H1 (cell line): ENCODE data around the gene CCDC30. TPM values are rescaled to one million over a fixed set of nuclear protein-coding genes. Genes with fewer than 3 reads are reported as not detected.

ENCODE experiments used
- EZH2 ChIP-seq: fragments of 200-600 bp; sonication (generic); IDR thresholded peaks from 2 replicates; pipeline ENCODE4 v1.7.1; 2012; ENCODE audit warnings: low read depth, mild to moderate bottlenecking, moderate library complexity, low read length, inconsistent platforms; ENCODE audit not compliant: severe bottlenecking
- NANOG ChIP-seq: IDR thresholded peaks from 2 replicates; pipeline ENCODE4 v1.6.1; 2011; ENCODE audit warnings: low read length, low read depth, mild to moderate bottlenecking, inconsistent platforms; ENCODE audit not compliant: insufficient read depth, poor library complexity, severe bottlenecking
- POLR2AphosphoS5 ChIP-seq: IDR thresholded peaks from 2 replicates; pipeline ENCODE4 v1.6.1; 2011; ENCODE audit warnings: low read depth, low read length
- SP1 ChIP-seq: IDR thresholded peaks from 2 replicates; pipeline ENCODE4 v1.6.1; 2011; ENCODE audit warnings: low read depth, low read length
- polyA plus RNA-seq, 7 experiments: library from polyadenylated mRNA; depleted of rRNA in 3 of 7; stranded (reverse) in 5 of 7; unstranded in 2 of 7; fragments of >200 nt in 5 of 7; fragments of 200-250 nt in 2 of 7; gene quantifications; 1 replicate in 5 of 7; 2 replicates in 1 of 7; 4 replicates in 1 of 7; pipeline versions ENCODE4 v1.2.1 to v1.2.3, GENCODE V29; 2011 to 2013; ENCODE audit warnings: missing spikeins in 2 of 7, mixed read lengths in 2 of 7
- total RNA-seq: library from RNA; stranded (reverse); fragmentation: NEBNext Ultra II Directional; extraction: Animal tissue kit (Norgen Biotek cat#: 25700); gene quantifications from 2 replicates; pipeline ENCODE4 v1.2.1, GENCODE V29; 2021

The CCDC30 gene
- total and polyA plus RNA-seq, 2 of the 8 experiments (the other 6 are each of a cell fraction or from before 2014, with no cell fraction given): 0.60 to 1.8 TPM

DNA sequence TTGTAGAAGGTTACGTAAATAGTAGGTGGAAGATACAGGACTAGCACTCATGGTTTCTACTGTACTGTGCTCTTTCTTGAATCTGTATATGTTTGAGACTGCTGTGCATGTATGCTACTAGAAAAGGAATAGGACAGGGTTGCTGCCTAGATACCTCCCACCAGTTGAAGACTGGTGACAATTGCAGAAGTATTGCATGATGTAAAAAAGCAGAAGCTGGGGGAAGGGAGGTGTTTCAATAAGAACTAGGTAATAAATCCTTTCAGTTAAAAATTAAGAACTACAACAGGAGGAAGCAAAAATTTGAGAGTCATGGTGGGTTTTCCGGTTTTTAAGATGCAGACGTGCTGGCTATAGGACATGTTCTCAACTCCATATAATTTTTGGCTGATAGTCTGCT is 88.1 kb downstream of the CCDC30 start (continued):
- no peak for TF ChIP-seq POLR2AphosphoS5
- TF ChIP-seq NANOG: no peak
- no peak for TF ChIP-seq EZH2
- no peak for TF ChIP-seq SP1
